ENCODE measurements around the gene PLCL1. TPM values are rescaled to one million over a fixed set of nuclear protein-coding genes. Genes with fewer than 3 reads are reported as not detected.

PLCL1 gene
- total RNA-seq, 4 donors from 2014 or later: 0.34 to 4.2 (median 1.2) TPM

GRCh38 chr2:197950006-197950405 lies 145.6 kb downstream of the PLCL1 start:
- intact Hi-C loops (cut with DNase I): no loop called here
- Histone ChIP-seq H3K4me3 (no peak overlapping the region), H3K36me3 (no peaks in the 10 kb centered on the region), H3K9me3 (no peaks in the 10 kb centered on the region), H3K27ac (no peak overlapping the region), H3K4me1 (peaks cover 0 to 15% (median 0%) of the 10 kb centered on the region in 3 donors), H3K27me3 (peaks cover 0 to 13% (median 0%) of the 10 kb centered on the region in 4 donors)
- 65 to 84% methylated on average over 3 of the region's 3 CpGs for WGBS, 2 donors
- no peak for DNase-seq
- TF ChIP-seq CTCF (IDR thresholded peaks at IDR 0.05): no peak
- TF ChIP-seq POLR2A (IDR thresholded peaks at IDR 0.05): no peak

GRCh38 chr2:197950724-197951123 lies 146.3 kb downstream of the PLCL1 start:
- H3K9me3 ChIP-seq: no peaks in the 10 kb centered on the region
- intact Hi-C loops (cut with DNase I): no loop called here
- no peak overlapping the region for H3K27ac ChIP-seq
- no peaks in the 10 kb centered on the region for H3K36me3 ChIP-seq
- TF ChIP-seq POLR2A (IDR thresholded peaks at IDR 0.05) (no peak), CTCF (IDR thresholded peaks at IDR 0.05) (no peak)
- DNase-seq: no peak
- peaks cover 0 to 13% (median 0%) of the 10 kb centered on the region in 4 donors for H3K27me3 ChIP-seq
- no peak overlapping the region for H3K4me3 ChIP-seq
- 40 to 73% methylated on average over 1 of the region's 1 CpG for WGBS, 2 donors
- H3K4me1 ChIP-seq: peaks cover 0 to 15% (median 0%) of the 10 kb centered on the region in 3 donors

GRCh38 chr2:197952540-197953202 lies 148.3 kb downstream of the PLCL1 start:
- Histone ChIP-seq H3K27ac (no peak overlapping the region), H3K27me3 (peaks cover 0 to 7% (median 0%) of the 10 kb centered on the region in 4 donors), H3K4me3 (no peak overlapping the region), H3K9me3 (no peaks in the 10 kb centered on the region), H3K36me3 (no peaks in the 10 kb centered on the region), H3K4me1 (peaks cover 0 to 11% (median 0%) of the 10 kb centered on the region in 3 donors)
- TF ChIP-seq CTCF (IDR thresholded peaks at IDR 0.05): no peak
- no peak for TF ChIP-seq POLR2A (IDR thresholded peaks at IDR 0.05)
- WGBS, 2 donors: 86 to 90% methylated on average over 5 of the region's 5 CpGs
- intact Hi-C loops (cut with DNase I): no loop called here
- no peak for DNase-seq

- 73 to 84% methylated on average over 4 of the region's 4 CpGs for WGBS, 2 donors
- H3K27me3 ChIP-seq: no peaks in the 10 kb centered on the region
- H3K4me1 ChIP-seq: peaks cover 0 to 11% (median 0%) of the 10 kb centered on the region in 3 donors
- intact Hi-C loops (cut with DNase I): no loop called here
- H3K4me3 ChIP-seq: no peak overlapping the region
- no peaks in the 10 kb centered on the region for H3K36me3 ChIP-seq
- H3K27ac ChIP-seq: no peak overlapping the region
- TF ChIP-seq POLR2A (IDR thresholded peaks at IDR 0.05): no peak
- no peak for TF ChIP-seq CTCF (IDR thresholded peaks at IDR 0.05)
- DNase-seq: no peak
- H3K9me3 ChIP-seq: no peaks in the 10 kb centered on the region
These were observed 149.9 kb downstream of the PLCL1 start for GRCh38 chr2:197954328-197954727.

GRCh38 chr2:197958592-197959150 lies 154.3 kb downstream of the PLCL1 start:
- H3K4me1 ChIP-seq: no peaks in the 10 kb centered on the region
- no peak for DNase-seq
- 40 to 64% methylated on average over 3 of the region's 3 CpGs for WGBS, 2 donors
- no peak overlapping the region for H3K27ac ChIP-seq
- H3K36me3 ChIP-seq: no peaks in the 10 kb centered on the region
- TF ChIP-seq POLR2A (IDR thresholded peaks at IDR 0.05) (no peak), CTCF (IDR thresholded peaks at IDR 0.05) (no peak)
- no peak overlapping the region for H3K4me3 ChIP-seq
- H3K9me3 ChIP-seq: no peaks in the 10 kb centered on the region
- intact Hi-C loops (cut with DNase I): no loop called here
- no peaks in the 10 kb centered on the region for H3K27me3 ChIP-seq

All from esophagus squamous epithelium (tissue), 5 donors.